IPS DF 6.9 (cell line): Measurements from ENCODE around the gene SUPT3H.

Experiments
- DNase-seq: peaks from one replicate; pipeline ENCODE4 v3.0.0-alpha.2; 2013; ENCODE audit warnings: low read depth, low spot score
- H3K27ac ChIP-seq: one replicate; pipeline ENCODE4 v1.5.1; 2013; ENCODE audit warnings: low read length, control low read depth
- H3K27me3 ChIP-seq: 2 replicates; pipeline ENCODE4 v1.6.1; 2013; ENCODE audit warnings: mild to moderate bottlenecking, low read length; ENCODE audit not compliant: control insufficient read depth, insufficient read depth
- H3K36me3 ChIP-seq: 2 replicates; pipeline ENCODE4 v1.6.1; 2013; ENCODE audit warnings: low read length; ENCODE audit not compliant: control insufficient read depth, insufficient read depth
- H3K4me1 ChIP-seq: 2 replicates; pipeline ENCODE4 v1.6.1; 2013; ENCODE audit warnings: low read length; ENCODE audit not compliant: control insufficient read depth, insufficient read depth
- H3K4me3 ChIP-seq: 2 replicates; pipeline ENCODE4 v1.5.1; 2013; ENCODE audit warnings: mild to moderate bottlenecking, low read length
- H3K9me3 ChIP-seq: 2 replicates; pipeline ENCODE4 v1.6.1; 2013; ENCODE audit warnings: low read length, inconsistent platforms; ENCODE audit not compliant: control insufficient read depth, insufficient read depth
- WGBS: extraction: QIAGEN DNeasy Blood & Tissue Kit; methylation state at CpG from one replicate; pipeline ENCODE4 v1.1.7; 2013; ENCODE audit warnings: mixed read lengths, missing lambda C conversion rate; ENCODE audit not compliant: insufficient read length, insufficient coverage; 5-methylcytosine and 5-hydroxymethylcytosine counted together

Gene SUPT3H

GRCh38 chr6:44851176-44851575 lies 526.6 kb downstream of the SUPT3H start:
- Histone ChIP-seq H3K4me3 (no peak overlapping the region), H3K9me3 (no peaks in the 10 kb centered on the region), H3K4me1 (no peaks in the 10 kb centered on the region), H3K27ac (no peak overlapping the region), H3K27me3 (no peaks in the 10 kb centered on the region), H3K36me3 (no peaks in the 10 kb centered on the region)
- no CpG with 5 or more reads among the region's 1 CpG for WGBS
- DNase-seq: no peak

GRCh38 chr6:44850312-44850711 lies 527.4 kb downstream of the SUPT3H start:
- Histone ChIP-seq H3K4me1 (no peaks in the 10 kb centered on the region), H3K27ac (no peak overlapping the region), H3K36me3 (no peaks in the 10 kb centered on the region), H3K27me3 (no peaks in the 10 kb centered on the region), H3K9me3 (no peaks in the 10 kb centered on the region), H3K4me3 (no peak overlapping the region)
- DNase-seq: no peak

GRCh38 chr6:44849806-44850205 lies 527.9 kb downstream of the SUPT3H start:
- H3K4me3 ChIP-seq: no peak overlapping the region
- no peak for DNase-seq
- WGBS: no CpG with 5 or more reads among the region's 1 CpG

GRCh38 chr6:44843734-44844133 lies 534.0 kb downstream of the SUPT3H start:
- no peaks in the 10 kb centered on the region for H3K27me3 ChIP-seq
- no peak overlapping the region for H3K27ac ChIP-seq
- no peaks in the 10 kb centered on the region for H3K9me3 ChIP-seq
- H3K36me3 ChIP-seq: no peaks in the 10 kb centered on the region
- no CpG with 5 or more reads among the region's 3 CpGs for WGBS
- no peaks in the 10 kb centered on the region for H3K4me1 ChIP-seq
- DNase-seq: no peak
- H3K4me3 ChIP-seq: no peak overlapping the region

More at GRCh38 chr6:44849806-44850205, 527.9 kb downstream of the SUPT3H start:
- no peaks in the 10 kb centered on the region for H3K27me3 ChIP-seq
- H3K9me3 ChIP-seq: no peaks in the 10 kb centered on the region
- H3K36me3 ChIP-seq: no peaks in the 10 kb centered on the region
- no peaks in the 10 kb centered on the region for H3K4me1 ChIP-seq
- H3K27ac ChIP-seq: no peak overlapping the region

GRCh38 chr6:44842616-44843015 lies 535.1 kb downstream of the SUPT3H start:
- H3K27ac ChIP-seq: no peak overlapping the region
- DNase-seq: no peak
- no peak overlapping the region for H3K4me3 ChIP-seq
- WGBS: no CpG with 5 or more reads among the region's 3 CpGs
- H3K4me1 ChIP-seq: no peaks in the 10 kb centered on the region
- H3K36me3 ChIP-seq: no peaks in the 10 kb centered on the region
- H3K27me3 ChIP-seq: no peaks in the 10 kb centered on the region
- H3K9me3 ChIP-seq: no peaks in the 10 kb centered on the region

GRCh38 chr6:44841829-44842228 lies 535.9 kb downstream of the SUPT3H start:
- no peaks in the 10 kb centered on the region for H3K9me3 ChIP-seq
- H3K36me3 ChIP-seq: no peaks in the 10 kb centered on the region
- H3K27me3 ChIP-seq: no peaks in the 10 kb centered on the region
- H3K27ac ChIP-seq: no peak overlapping the region
- H3K4me1 ChIP-seq: no peaks in the 10 kb centered on the region
- H3K4me3 ChIP-seq: no peak overlapping the region
- DNase-seq: no peak
- no CpG with 5 or more reads among the region's 1 CpG for WGBS

GRCh38 chr6:44837741-44838140 lies 540.0 kb downstream of the SUPT3H start:
- no peak for DNase-seq
- H3K27me3 ChIP-seq: no peaks in the 10 kb centered on the region
- no peaks in the 10 kb centered on the region for H3K9me3 ChIP-seq
- no peaks in the 10 kb centered on the region for H3K4me1 ChIP-seq
- no peak overlapping the region for H3K27ac ChIP-seq
- no CpG with 5 or more reads among the region's 1 CpG for WGBS
- no peaks in the 10 kb centered on the region for H3K36me3 ChIP-seq
- H3K4me3 ChIP-seq: no peak overlapping the region

- no peaks in the 10 kb centered on the region for H3K27me3 ChIP-seq
- H3K36me3 ChIP-seq: no peaks in the 10 kb centered on the region
- no peaks in the 10 kb centered on the region for H3K9me3 ChIP-seq
- DNase-seq: no peak
- H3K4me1 ChIP-seq: no peaks in the 10 kb centered on the region
- H3K4me3 ChIP-seq: no peak overlapping the region
- no peak overlapping the region for H3K27ac ChIP-seq
These were observed 540.5 kb downstream of the SUPT3H start for GRCh38 chr6:44837255-44837654.

- WGBS: no CpG with 5 or more reads among the region's 1 CpG
- H3K36me3 ChIP-seq: no peaks in the 10 kb centered on the region
- DNase-seq: no peak
- H3K27ac ChIP-seq: no peak overlapping the region
- H3K4me3 ChIP-seq: no peak overlapping the region
- H3K9me3 ChIP-seq: no peaks in the 10 kb centered on the region
- H3K4me1 ChIP-seq: peaks cover 2% of the 10 kb centered on the region; the same call in 1 of the 2 replicates
- H3K27me3 ChIP-seq: no peaks in the 10 kb centered on the region
These were observed 544.5 kb downstream of the SUPT3H start for GRCh38 chr6:44833248-44833647.

GRCh38 chr6:44831002-44831610 lies 546.6 kb downstream of the SUPT3H start:
- no peak for DNase-seq
- Histone ChIP-seq H3K36me3 (no peaks in the 10 kb centered on the region), H3K27ac (no peak overlapping the region), H3K9me3 (no peaks in the 10 kb centered on the region), H3K4me3 (no peak overlapping the region), H3K4me1 (peaks cover 2% of the 10 kb centered on the region; the same call in 1 of the 2 replicates), H3K27me3 (no peaks in the 10 kb centered on the region)
- no CpG with 5 or more reads among the region's 3 CpGs for WGBS

GRCh38 chr6:44829836-44830235 lies 547.9 kb downstream of the SUPT3H start:
- no peak for DNase-seq
- no CpG with 5 or more reads among the region's 2 CpGs for WGBS

More at GRCh38 chr6:44829836-44830235, 547.9 kb downstream of the SUPT3H start:
- Histone ChIP-seq H3K9me3 (no peaks in the 10 kb centered on the region), H3K4me1 (peaks cover 2% of the 10 kb centered on the region; the same call in 1 of the 2 replicates), H3K4me3 (no peak overlapping the region), H3K36me3 (no peaks in the 10 kb centered on the region), H3K27ac (no peak overlapping the region), H3K27me3 (no peaks in the 10 kb centered on the region)
